Mucosa of stomach (tissue), 1 donor: Measurements from ENCODE around the gene ARVCF.

ENCODE experiments used
- H3K27me3 ChIP-seq: one replicate; pipeline ENCODE4 v1.7.0; 2013; ENCODE audit warnings: mild to moderate bottlenecking, low read length; ENCODE audit not compliant: control insufficient read depth, insufficient read depth
- H3K36me3 ChIP-seq: one replicate; pipeline ENCODE4 v1.7.0; 2013; ENCODE audit warnings: low read length; ENCODE audit not compliant: control insufficient read depth, insufficient read depth
- H3K4me1 ChIP-seq: one replicate; pipeline ENCODE4 v1.7.0; 2013; ENCODE audit warnings: mild to moderate bottlenecking, low read length; ENCODE audit not compliant: control insufficient read depth, insufficient read depth
- H3K4me3 ChIP-seq: one replicate; pipeline ENCODE4 v1.7.0; 2013; ENCODE audit warnings: low read length
- H3K9ac ChIP-seq: one replicate; pipeline ENCODE4 v1.7.0; 2013; ENCODE audit warnings: mild to moderate bottlenecking, low read length, moderate library complexity
- H3K9me3 ChIP-seq: one replicate; pipeline ENCODE4 v1.7.0; 2013; ENCODE audit warnings: mild to moderate bottlenecking, low read length, moderate library complexity; ENCODE audit not compliant: control insufficient read depth
- donor health status: Pancreatic carcinoma.

ARVCF gene

DNA sequence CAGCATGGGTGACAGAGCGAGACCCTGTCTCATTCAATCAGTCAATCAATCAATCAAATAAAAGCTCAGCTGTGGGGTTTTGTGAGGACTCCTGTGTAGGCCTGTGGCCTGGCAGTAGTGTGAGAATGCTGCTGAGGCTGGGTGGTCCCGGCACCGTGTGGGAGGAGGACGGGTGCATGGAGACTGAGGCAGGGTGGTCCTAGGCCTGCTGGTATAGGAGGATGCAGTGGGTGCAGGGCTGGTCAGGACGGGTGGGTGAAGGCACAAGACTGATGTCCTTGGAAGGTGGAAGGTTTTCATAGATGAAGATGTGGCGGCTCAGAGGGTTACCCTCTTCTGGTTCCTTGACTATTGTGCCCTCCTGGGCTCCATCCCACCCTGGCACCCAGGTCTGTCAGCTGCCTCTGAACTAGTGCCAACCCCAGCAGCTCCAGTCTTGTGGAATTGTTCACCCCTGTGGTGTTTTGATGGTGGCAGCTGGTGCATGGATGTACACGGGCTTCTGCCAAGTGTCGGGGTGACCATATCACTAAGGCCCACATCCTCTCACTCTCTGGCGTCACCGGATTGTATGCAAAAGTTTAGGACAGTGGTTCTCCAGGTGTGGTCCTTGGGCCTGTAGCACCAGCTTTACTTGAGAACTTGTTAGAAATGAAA, 28.0 kb upstream of the ARVCF start:
- Histone ChIP-seq H3K4me1 (no peaks in the 10 kb centered on the region), H3K4me3 (no peak overlapping the region), H3K27me3 (no peaks in the 10 kb centered on the region), H3K9ac (no peak overlapping the region), H3K36me3 (peaks cover 6% of the 10 kb centered on the region), H3K9me3 (no peaks in the 10 kb centered on the region)

DNA sequence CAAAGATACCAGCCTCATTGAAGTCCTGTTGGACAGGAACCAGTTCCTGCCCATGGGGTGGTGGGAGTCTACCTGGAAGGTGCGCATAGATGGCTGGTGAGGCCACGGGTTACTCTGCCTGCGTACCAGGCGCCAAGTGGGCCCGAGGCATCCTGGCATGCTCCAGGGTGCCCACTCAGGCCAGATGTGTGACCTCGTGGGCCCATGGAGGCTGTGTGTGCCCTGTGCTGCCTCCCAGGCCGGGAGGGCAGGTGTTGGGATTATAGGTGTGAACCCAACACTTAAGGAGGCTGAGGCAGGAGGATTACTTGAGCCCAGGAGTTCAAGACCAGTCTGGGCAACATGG, 27.3 kb upstream of the ARVCF start:
- H3K4me3 ChIP-seq = no peak overlapping the region
- H3K27me3 ChIP-seq = no peaks in the 10 kb centered on the region
- no peaks in the 10 kb centered on the region for H3K4me1 ChIP-seq
- peaks cover 6% of the 10 kb centered on the region for H3K36me3 ChIP-seq
- no peak overlapping the region for H3K9ac ChIP-seq
- no peaks in the 10 kb centered on the region for H3K9me3 ChIP-seq

DNA sequence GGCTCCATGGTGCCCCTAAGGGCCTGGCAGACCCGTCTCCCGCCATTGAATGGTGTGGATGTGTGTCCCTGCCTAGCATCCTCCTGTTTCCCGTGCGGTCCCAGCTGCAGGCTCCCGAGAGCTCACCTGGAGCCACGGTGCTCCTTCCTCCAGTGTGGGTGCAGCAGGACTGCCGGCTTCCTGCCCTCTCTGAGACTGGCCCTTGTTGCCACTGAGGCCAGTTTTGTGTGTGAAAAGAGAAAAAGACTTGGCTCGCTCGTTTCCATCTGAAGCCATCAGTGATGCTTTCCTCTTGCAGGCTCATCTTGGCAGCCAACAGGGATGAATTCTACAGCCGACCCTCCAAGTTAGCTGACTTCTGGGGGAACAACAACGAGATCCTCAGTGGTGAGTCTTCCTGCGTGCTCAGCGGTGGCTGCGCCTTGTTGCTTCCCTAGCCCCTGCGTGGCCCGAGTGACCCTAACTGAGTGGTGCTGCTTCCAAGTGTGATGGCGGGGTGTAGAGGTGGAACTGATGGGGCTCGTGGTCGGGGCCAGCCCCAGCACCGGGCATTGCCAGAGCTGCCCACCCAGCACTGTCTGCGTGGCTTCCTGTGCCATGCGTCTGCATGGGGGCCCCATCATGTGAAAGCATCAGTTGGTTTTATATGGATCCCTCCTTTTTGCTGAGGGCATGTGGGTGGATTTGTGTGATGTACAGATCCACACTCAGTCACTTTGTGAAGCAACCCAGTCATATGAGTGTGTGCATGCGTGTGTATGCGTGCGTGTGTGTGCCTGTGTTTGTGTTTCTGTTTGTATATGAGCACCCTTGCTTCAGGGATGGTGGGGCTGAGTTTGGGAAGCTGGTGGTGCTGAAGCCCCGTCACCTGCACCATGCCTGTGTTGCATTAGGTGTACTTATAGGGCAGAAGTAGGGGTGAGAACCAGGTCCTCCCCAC, 26.7 kb upstream of the ARVCF start:
- no peaks in the 10 kb centered on the region for H3K27me3 ChIP-seq
- no peaks in the 10 kb centered on the region for H3K9me3 ChIP-seq
- H3K4me3 ChIP-seq = no peak overlapping the region
- no peak overlapping the region for H3K9ac ChIP-seq
- no peaks in the 10 kb centered on the region for H3K4me1 ChIP-seq
- H3K36me3 ChIP-seq = peaks cover 6% of the 10 kb centered on the region

DNA sequence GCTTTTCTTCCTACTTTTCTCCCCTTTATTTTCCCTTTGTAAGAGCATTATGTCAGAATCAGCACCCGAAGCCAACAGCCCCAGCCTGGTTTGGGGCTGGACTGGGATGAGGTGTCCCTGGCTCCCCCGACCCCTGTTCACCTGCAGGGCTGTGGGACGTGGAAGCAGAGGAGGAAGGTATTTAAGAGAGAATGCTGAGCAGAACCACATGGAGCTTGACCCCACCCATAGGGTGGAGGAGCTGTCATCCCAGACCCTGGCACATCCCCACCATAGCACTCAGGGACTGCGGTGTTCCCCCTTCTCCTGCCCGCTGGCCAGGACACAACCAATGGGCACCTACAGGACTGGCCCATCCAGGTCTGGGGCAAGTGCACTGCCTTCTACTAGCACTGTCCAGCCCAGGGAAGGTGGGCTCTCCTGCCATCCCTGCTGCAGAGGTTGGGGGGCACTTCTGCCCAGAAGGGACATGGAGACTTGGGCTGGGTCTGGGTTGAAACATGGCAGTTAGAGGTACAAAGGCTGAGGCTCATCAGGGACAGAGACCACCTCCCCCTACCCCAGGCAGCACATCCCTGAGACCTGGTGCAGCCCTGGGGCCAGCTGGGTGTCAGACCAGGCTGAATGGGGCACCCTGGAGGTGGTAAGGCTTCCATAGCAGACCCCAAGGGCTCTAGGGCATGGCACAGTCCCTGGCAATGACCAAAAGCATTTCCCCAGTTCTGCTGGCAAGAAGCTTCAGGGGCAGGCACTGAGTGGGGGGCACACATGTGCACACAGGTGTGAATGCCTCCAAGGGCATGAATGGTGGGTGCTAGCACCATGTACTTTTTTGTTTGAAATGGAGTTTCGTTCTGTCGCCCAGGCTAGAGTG, 23.9 kb upstream of the ARVCF start:
- Histone ChIP-seq H3K4me1 (no peaks in the 10 kb centered on the region), H3K9me3 (no peaks in the 10 kb centered on the region), H3K36me3 (peaks cover 6% of the 10 kb centered on the region), H3K9ac (no peak overlapping the region), H3K4me3 (no peak overlapping the region), H3K27me3 (no peaks in the 10 kb centered on the region)

DNA sequence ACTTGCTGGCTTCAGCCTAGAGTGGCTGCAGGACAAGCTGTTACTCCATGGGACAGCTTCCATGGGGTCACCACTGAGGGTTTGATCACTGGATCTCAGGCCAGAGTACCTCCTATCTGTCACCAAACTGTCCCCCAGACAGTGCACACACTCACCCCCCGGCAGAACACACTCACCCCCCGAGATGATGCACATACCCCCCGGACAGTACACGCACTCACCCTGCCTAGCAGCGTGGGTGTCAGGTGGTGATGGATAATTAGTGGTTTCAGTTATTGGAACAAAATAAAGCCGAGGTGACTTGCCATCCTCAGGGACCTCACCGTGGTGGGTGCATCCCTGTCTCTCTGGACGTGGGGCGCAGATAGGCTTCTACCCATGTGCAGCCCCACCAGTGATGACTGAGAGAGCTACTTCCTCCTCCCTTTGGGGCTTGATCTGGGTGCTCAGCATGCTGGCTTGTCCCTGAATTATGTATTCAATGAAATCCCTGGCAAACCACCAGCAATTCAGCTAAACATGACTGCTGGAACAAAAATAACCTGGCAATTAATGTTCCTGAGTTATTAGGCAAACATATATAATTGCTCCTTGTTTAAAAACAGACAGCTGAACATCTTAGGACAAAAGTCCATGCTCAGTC, 23.2 kb upstream of the ARVCF start:
- H3K36me3 ChIP-seq = peaks cover 3% of the 10 kb centered on the region
- no peaks in the 10 kb centered on the region for H3K27me3 ChIP-seq
- no peak overlapping the region for H3K4me3 ChIP-seq
- peaks cover 4% of the 10 kb centered on the region for H3K4me1 ChIP-seq
- H3K9me3 ChIP-seq = no peaks in the 10 kb centered on the region
- no peak overlapping the region for H3K9ac ChIP-seq

DNA sequence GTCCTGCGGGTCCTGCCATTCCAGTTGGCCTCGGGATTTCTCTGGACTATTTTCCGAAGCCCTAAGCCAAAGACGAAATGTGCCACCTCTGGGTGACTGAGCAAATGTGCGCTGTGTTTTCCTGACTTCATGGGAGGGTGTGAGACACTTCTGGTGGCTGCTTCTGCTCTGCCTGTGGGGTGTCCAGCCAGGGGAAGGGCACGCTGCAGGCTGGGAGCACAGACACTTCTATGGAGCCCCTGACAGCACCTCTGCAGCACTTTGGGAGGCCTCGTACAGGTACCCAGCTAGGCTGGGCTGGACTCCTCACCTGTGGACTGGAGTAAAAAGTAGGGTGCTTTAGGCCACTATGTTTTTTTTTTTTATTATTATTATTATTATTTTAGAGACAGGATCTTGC, 22.0 kb upstream of the ARVCF start:
- Histone ChIP-seq H3K4me3 (no peak overlapping the region), H3K9me3 (no peaks in the 10 kb centered on the region), H3K36me3 (no peaks in the 10 kb centered on the region), H3K27me3 (no peaks in the 10 kb centered on the region), H3K4me1 (peaks cover 6% of the 10 kb centered on the region), H3K9ac (no peak overlapping the region)

DNA sequence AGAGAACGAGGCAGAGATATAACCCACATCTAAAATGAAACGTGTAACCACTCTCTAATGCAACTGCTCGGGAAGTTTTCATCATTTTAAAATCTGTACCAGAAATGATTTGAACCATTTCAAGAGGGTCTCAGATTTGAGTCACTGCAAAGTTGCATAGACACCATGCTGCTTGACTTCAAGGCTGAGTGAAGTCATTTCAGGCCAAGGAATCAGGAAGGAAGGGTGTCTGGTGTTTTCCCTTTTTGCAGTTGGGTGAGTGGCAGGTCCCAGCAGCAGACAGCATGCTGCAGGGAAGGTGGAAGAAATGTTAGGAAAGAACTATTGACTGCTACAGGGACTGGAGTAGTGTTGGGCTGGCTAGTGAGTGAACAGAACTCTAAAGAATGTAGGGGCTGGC, 20.8 kb upstream of the ARVCF start:
- H3K36me3 ChIP-seq = no peaks in the 10 kb centered on the region
- H3K9ac ChIP-seq = no peak overlapping the region

DNA sequence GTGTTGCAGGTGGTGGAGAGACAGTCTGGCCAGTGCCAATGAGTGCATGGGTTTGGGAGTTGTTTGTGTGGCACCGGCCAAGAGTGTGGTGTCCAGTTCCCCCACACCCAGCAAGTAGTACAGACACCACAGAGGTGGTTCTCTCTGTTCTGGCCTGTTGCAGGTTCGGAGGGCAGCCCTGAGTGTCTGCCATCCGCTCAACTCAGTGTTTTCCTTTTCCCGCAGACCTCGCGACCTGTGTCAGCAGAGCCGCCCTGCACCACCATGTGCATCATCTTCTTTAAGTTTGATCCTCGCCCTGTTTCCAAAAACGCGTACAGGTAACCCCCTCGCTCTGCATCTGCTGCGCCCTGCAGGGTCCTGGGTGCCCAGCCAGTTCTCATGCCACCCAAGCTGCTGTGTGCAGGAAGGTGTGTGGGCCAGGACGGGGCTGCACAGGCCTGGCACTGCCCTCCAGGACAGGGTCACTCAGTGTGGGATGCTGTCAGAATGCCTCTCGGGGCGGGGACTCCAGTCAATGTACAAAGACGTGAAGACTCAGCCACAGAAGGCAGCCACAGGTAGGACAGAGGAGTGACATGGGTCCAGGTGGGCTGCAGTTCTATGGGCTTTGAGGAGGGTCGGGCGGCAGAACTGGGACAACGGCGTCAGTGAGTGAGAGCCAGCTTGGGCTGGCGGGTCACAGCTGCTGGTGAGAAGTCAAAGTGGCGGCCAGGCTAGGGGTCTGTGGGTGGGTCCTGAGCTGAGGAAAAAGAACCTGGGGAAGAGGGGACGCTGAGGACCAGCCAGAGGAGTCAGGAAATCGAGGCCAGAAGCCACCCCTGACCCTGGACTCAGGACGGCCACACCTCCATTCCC, 20.1 kb upstream of the ARVCF start:
- Histone ChIP-seq H3K9ac (no peak overlapping the region), H3K4me1 (peaks cover 21% of the 10 kb centered on the region), H3K27me3 (no peaks in the 10 kb centered on the region), H3K4me3 (no peak overlapping the region), H3K36me3 (no peaks in the 10 kb centered on the region), H3K9me3 (no peaks in the 10 kb centered on the region)

More for the DNA sequence above, 20.8 kb upstream of the ARVCF start:
- no peaks in the 10 kb centered on the region for H3K9me3 ChIP-seq
- H3K4me1 ChIP-seq = peaks cover 14% of the 10 kb centered on the region
- H3K4me3 ChIP-seq = no peak overlapping the region
- H3K27me3 ChIP-seq = no peaks in the 10 kb centered on the region

DNA sequence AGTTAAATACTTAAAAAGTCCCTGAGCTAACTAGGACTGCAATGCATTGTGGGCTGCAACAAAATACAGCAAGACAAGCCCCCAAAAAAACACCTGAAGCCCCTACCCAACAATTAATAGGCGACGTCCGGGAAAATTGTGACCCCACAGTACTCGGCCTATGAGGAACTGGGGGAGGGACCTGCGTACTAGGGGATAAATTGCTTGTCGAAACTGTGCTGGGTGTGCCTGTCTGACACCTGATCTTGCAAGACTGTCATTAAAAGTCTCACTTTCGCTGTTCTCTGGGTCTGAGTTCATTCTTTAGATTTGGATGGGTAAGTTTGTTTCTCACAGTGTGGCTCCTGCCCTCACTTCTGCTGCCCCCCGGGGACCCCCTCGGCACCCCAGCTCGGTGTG, 19.5 kb upstream of the ARVCF start:
- Histone ChIP-seq H3K27me3 (no peaks in the 10 kb centered on the region), H3K9me3 (no peaks in the 10 kb centered on the region), H3K4me3 (no peak overlapping the region), H3K36me3 (no peaks in the 10 kb centered on the region), H3K4me1 (peaks cover 23% of the 10 kb centered on the region), H3K9ac (no peak overlapping the region)

DNA sequence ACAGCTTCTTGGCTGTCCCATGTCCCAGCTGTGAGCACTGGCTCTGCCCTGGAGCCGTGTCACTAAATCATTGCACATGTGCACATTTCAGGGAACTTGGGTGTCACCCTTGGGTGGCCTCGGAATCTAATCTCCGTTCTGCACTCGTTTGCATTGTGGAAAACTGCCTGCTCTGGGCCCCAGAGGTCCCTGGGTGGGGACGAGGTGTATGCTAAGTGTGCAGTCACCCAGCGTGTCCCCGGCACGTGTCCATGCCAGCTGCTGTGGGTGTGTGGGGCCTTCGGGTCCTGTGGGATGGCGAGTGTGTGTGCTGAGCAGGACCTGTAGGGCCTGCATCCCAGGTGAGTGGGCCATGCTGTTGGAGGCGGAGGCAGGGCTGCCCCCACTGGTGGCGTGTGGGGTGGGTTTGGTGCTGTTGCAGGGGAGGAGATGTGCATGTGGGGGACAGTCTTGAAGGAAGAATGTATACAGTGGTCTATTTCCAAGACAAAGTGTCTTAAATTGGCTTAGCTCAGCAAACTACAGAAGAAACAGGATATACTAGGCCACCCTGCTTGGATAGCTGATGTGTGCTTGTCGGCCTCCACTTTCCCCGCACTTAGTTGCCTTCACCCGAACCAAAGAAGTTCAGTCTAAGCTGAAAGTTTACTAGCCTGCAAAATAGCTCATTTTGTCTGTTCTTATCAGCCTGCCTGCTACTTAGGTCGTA, 18.9 kb upstream of the ARVCF start:
- Histone ChIP-seq H3K4me3 (no peak overlapping the region), H3K27me3 (no peaks in the 10 kb centered on the region), H3K9ac (no peak overlapping the region), H3K36me3 (no peaks in the 10 kb centered on the region), H3K4me1 (peaks cover 23% of the 10 kb centered on the region), H3K9me3 (no peaks in the 10 kb centered on the region)
